EH (cell line): Measurements from ENCODE around the gene SOX15.

Experiments
- DNase-seq: peaks from one replicate; pipeline ENCODE4 v3.0.0-alpha.2; 2015; ENCODE audit warnings: low read depth

Gene SOX15

DNA sequence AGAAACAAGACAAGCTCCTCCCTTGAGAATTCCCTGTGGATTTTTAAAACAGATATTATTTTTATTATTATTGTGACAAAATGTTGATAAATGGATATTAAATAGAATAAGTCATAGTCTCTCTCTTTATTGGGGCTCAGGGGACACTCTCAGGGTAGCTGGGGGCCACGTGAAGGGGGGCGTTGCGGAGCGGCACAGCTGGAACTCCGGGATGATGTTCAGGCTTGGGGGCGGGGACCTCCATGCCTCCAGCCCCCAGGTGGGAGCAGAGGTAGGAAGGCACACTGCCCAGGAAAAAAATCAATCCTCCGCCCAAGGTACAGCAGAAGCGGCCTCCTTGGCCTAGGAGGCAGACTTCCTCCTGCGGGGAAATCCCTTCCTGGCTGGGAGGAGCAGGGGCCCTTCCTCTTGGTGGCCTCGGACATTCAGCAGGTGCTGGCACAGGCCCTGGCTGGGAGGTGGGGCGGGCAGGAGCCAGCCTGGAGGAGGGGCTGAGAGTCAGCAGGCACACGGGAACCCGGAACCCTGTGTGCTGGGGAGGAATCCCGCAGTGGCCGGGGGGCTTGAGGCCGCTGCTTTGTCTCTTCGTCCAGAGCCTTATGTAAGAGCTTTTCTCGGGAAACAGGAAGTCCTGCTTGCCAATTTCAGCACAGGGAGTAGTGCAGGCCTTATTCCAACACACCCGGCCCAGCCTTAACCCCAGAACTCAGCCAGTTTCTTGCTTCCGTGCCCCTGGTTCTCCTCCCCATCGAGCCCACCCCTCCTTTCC, 31.9 kb downstream of the SOX15 start:
- peak; percentile 52 for DNase-seq

DNA sequence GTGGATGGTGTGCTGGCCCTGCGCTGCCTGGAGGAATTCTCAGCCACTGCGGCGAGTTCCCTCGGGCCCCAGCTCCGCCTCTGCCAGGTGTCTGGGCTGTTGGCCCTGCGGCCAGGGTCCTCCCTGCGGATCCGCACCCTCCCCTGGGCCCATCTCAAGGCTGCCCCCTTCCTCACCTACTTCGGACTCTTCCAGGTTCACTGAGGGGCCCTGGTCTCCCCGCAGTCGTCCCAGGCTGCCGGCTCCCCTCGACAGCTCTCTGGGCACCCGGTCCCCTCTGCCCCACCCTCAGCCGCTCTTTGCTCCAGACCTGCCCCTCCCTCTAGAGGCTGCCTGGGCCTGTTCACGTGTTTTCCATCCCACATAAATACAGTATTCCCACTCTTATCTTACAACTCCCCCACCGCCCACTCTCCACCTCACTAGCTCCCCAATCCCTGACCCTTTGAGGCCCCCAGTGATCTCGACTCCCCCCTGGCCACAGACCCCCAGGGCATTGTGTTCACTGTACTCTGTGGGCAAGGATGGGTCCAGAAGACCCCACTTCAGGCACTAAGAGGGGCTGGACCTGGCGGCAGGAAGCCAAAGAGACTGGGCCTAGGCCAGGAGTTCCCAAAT, 32.6 kb downstream of the SOX15 start:
- DNase-seq, result no peak

- no peak for DNase-seq
Measured at GRCh38 chr17:7556627-7557026, 33.3 kb downstream of the SOX15 start.

GRCh38 chr17:7555320-7555948, 34.5 kb downstream of the SOX15 start:
- no peak for DNase-seq

GRCh38 chr17:7553356-7553755, 36.5 kb downstream of the SOX15 start:
- no peak for DNase-seq

DNA sequence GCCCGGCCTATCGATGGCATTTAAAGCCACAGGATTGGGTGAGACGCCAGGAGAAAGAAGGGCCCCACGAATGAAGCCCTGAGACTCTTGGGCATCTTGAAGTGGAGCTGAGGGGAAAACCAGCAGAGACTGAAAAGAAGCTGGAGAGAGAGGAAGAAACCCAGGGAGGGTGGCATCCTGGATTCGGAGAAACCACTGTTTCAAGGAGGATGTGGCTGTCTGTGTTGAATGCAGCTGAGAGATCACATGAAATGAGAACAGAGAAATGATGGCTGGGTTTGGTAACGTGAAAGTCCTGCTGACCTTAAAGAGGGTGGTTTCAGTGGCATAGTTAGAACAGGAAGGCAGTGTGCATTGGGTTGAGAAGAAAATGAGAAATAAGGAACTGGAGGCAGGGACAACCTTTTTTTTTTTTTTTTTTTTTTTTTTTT, 37.3 kb downstream of the SOX15 start:
- no peak for DNase-seq

DNA sequence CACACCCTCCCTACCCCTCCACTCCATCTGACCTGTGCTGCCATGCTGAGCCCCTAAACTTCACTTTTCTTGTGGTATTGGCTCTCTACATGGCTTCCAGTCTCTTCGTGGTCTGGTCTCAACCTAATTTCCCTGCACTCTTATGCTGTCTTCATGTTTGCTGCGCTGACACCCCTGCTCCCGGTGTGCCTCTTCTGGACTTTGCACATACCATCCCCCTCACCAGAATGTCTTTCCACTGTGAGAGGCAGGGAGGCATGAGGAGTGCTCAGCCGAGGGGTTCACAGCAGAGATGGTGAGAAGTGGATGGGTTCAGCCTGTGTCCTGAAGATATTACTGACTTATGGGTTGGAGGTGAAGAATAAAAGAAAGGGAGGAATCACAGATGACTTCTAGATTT, 38.5 kb downstream of the SOX15 start:
- no peak for DNase-seq

GRCh38 chr17:7550344-7550743, 39.5 kb downstream of the SOX15 start:
- DNase-seq, result no peak

GRCh38 chr17:7549401-7550055, 40.4 kb downstream of the SOX15 start:
- DNase-seq, result no peak

DNA sequence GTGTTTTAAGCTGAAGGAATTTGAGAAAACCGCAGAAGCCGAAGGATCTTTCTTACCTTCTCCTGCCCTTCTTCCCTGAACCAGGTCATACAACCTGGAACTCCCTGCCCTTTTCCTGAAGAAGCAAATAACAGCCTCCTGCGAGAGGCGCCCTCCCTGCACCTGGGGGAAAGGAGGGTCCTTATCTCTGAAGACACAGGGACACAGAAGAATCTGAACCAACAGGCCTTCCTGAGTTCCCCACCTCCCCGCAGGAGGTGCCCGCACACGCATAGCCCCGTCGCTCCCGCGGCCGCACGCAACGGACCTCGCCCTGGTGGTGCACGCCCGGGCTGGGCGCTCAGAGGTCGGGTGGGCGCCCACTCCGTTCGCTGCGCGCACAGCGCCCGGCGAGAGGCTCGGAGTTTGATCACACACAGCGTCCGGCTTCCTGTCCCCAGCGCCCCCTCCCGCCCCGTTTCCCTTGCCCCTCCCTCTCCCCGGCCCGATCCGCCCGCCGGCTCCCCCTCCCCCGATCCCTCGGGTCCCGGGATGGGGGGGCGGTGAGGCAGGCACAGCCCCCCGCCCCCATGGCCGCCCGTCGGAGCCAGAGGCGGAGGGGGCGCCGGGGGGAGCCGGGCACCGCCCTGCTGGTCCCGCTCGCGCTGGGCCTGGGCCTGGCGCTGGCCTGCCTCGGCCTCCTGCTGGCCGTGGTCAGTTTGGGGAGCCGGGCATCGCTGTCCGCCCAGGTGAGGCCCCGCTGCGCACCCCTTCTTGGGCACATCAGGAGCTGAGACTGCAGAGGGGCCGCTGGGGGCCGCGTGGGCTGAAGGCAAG, 41.1 kb downstream of the SOX15 start, which contains the start of gene TNFSF12:
TNFSF12 (plus strand) TSS at position 474 of the 816 bp plus-strand sequence; CDS start at position 570, 96 bp downstream.
- peak; percentile 62 for DNase-seq

- DNase-seq, result no peak
Measured at GRCh38 chr17:7544911-7545310, 45.0 kb downstream of the SOX15 start.

DNA sequence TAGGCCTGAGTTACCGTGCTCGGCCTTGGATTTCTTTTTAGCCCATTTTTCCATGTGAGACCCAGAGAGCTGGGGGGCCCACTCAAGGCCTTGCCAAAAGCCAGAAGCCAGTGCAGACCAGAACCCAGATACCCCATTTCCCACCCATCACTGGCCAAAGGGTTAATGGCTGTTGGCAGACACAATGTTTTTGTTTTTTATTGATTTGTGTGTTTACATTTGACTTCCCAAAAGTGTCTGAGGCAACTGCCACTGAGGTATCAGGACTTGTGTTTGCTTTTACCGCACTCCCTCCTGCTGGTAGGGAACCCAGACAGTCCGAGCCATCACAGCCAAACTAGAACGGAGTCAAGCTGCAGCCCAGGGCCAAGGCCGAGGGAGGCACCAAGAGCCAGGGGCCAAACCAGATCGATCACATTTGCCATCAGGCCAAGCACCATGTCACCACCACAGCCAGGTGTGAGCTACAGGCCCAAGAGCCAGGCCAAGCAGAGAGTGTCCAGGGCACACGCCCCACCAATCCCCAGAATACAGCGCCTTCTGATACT, 48.7 kb downstream of the SOX15 start:
- no peak for DNase-seq

GRCh38 chr17:7538891-7539545, 50.9 kb downstream of the SOX15 start:
- DNase-seq, result peak; percentile 36
